ENCODE measurements around the gene ZACN. TPM values are rescaled to one million over a fixed set of nuclear protein-coding genes. Genes with fewer than 3 reads are reported as not detected.

The ZACN gene
- total and polyA plus RNA-seq, 2 donors (not counting 3 experiments of a cell fraction or from before 2014, with no cell fraction given): 0.18 TPM; not detected in 1

DNA sequence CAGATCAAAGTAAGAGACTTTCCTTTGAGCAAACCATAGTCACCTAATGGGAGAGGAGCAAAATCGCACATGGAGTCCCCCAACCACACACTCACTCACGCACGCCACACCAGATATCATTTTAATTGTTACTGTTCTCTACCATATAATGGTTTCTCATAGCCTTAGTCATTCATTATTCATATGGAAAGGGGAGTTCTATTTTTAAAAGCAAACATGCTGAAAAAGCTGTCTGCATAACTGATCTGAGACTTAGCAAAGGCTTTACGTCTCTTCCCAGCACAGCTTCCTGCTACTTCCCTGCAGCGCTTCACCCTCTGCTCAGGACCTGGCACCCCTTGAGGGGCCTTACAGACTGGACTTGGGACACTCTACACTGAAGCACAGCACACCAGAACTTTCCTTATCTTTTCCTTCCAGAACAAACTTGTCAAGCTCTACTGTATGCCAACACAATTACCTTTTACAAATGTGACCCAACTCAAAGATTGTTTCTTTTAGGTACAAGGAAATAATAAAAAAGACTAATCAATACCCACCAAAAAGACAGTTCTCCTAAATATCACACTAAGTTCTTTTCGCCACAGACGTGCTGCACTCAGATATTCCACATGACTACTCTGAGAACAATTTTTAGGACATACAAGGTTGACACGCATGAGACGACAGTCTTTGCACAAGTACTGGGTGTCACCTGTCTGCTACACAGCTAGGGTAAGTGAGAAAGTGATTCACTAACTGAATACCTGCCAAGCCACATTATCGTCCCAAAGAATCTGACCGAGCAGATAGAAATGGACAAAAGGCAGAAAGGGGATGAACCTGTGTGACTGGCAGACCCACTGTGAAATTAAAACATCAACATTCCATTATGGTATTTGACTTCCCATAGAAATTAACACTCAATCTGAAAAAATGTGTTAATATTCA, 28.2 kb upstream of the ZACN start:
- no peak for DNase-seq (ENCODE audit: low read depth, low spot score)
- dilution Hi-C loops (cut with MboI; ENCODE audit: extremely low pct_ligation_motif_present, low sequenced_read_pairs): no loop called here
- H3K27ac ChIP-seq (ENCODE audit: insufficient read depth, low read depth, low read length): no peak overlapping the region
- no peak overlapping the region for H2AFZ ChIP-seq (ENCODE audit: low read depth, low read length)
- no peak overlapping the region for H3K9ac ChIP-seq (replicated peaks; ENCODE audit: extremely low read depth, insufficient read depth, low read length)
- H3K9me3 ChIP-seq (replicated peaks; ENCODE audit: control insufficient read depth, insufficient read depth, low read length): no peaks in the 10 kb centered on the region
- no peaks in the 10 kb centered on the region for H3K27me3 ChIP-seq (ENCODE audit: control insufficient read depth in 2 of 2, insufficient read depth in 2 of 2, low read length in 2 of 2)
- peaks cover 20% of the 10 kb centered on the region for H3K79me2 ChIP-seq (ENCODE audit: control insufficient read depth, insufficient read depth, low read length)
- POLR2A ChIA-PET: no interaction called here
- H3K4me2 ChIP-seq (ENCODE audit: insufficient read depth, low read length): no peak overlapping the region
- no peaks in the 10 kb centered on the region for H3K9me1 ChIP-seq (replicated peaks; ENCODE audit: control insufficient read depth, extremely low read depth, insufficient read depth, low read length)
- H4K20me1 ChIP-seq (replicated peaks; ENCODE audit: control insufficient read depth, extremely low read depth, insufficient read depth, low read length): no peaks in the 10 kb centered on the region
- TF ChIP-seq POLR2AphosphoS5 (IDR thresholded peaks at IDR 0.05; ENCODE audit: insufficient read depth, low read depth, low read length) (no peak), MYC (IDR thresholded peaks at IDR 0.05; ENCODE audit: low read depth, low read length) (no peak), JUN (IDR thresholded peaks at IDR 0.05; ENCODE audit: borderline replicate concordance, insufficient read depth, insufficient read length, low read depth) (no peak), POLR2A (IDR thresholded peaks at IDR 0.05; ENCODE audit: low read depth, low read length) (no peak), FOS (IDR thresholded peaks at IDR 0.05; ENCODE audit: borderline replicate concordance, insufficient read depth, low read length) (no peak), EZH2 (IDR thresholded peaks at IDR 0.05; ENCODE audit: borderline replicate concordance, low read depth, low read length, severe bottlenecking) (no peak), GATA2 (IDR thresholded peaks at IDR 0.05; ENCODE audit: insufficient read depth, insufficient read length, low read depth, low read length) (no peak)
- TF ChIP-seq, protein P1, sequence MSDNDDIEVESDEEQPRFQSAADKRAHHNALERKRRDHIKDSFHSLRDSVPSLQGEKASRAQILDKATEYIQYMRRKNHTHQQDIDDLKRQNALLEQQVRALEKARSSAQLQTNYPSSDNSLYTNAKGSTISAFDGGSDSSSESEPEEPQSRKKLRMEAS (IDR thresholded peaks at IDR 0.05; ENCODE audit: insufficient read depth, insufficient read length): no peak
- TF ChIP-seq, protein P2, sequence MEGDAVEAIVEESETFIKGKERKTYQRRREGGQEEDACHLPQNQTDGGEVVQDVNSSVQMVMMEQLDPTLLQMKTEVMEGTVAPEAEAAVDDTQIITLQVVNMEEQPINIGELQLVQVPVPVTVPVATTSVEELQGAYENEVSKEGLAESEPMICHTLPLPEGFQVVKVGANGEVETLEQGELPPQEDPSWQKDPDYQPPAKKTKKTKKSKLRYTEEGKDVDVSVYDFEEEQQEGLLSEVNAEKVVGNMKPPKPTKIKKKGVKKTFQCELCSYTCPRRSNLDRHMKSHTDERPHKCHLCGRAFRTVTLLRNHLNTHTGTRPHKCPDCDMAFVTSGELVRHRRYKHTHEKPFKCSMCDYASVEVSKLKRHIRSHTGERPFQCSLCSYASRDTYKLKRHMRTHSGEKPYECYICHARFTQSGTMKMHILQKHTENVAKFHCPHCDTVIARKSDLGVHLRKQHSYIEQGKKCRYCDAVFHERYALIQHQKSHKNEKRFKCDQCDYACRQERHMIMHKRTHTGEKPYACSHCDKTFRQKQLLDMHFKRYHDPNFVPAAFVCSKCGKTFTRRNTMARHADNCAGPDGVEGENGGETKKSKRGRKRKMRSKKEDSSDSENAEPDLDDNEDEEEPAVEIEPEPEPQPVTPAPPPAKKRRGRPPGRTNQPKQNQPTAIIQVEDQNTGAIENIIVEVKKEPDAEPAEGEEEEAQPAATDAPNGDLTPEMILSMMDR (IDR thresholded peaks at IDR 0.05; ENCODE audit: extremely low read depth in 1 of 2, insufficient read depth in 1 of 2, low read depth in 1 of 2, low read length in 2 of 2): no peak
- intact Hi-C loops (cut with micrococcal nuclease): no loop called here
- no TSS peak for BruUV-seq (replicated peaks)
- H3K4me1 ChIP-seq (ENCODE audit: control insufficient read depth, extremely low read depth, insufficient read depth, low read length): peaks cover 18% of the 10 kb centered on the region
- CTCF ChIA-PET: interaction anchor here (1.1 kb wide), 1 partner anchor 37 kb away, joined by 3 read pairs; no protein-coding TSS in a partner anchor
- FAIRE-seq: no peak
- H3K4me3 ChIP-seq (replicated peaks in 1 of 3; ENCODE audit: insufficient read depth in 1 of 3, low read depth in 1 of 3, low read length in 3 of 3): no peak overlapping the region
- H3K36me3 ChIP-seq (ENCODE audit: control insufficient read depth in 2 of 2, extremely low read depth in 1 of 2, insufficient read depth in 2 of 2, low read length in 2 of 2): peaks cover 16 to 30% of the 10 kb centered on the region in 2 experiments

Data from endothelial cell of umbilical vein (primary cell).